HG02970 (cell line): ENCODE results near the gene DPYD.

Experiments
- ATAC-seq: cut with Tn5 transposase; IDR thresholded peaks from one replicate; pipeline ENCODE4 v1.9.1; 2021; ENCODE audit warnings: mild to moderate bottlenecking, moderate library complexity, moderate number of reproducible peaks; ENCODE audit not compliant: unreplicated experiment, low FRiP score

Gene DPYD

DNA sequence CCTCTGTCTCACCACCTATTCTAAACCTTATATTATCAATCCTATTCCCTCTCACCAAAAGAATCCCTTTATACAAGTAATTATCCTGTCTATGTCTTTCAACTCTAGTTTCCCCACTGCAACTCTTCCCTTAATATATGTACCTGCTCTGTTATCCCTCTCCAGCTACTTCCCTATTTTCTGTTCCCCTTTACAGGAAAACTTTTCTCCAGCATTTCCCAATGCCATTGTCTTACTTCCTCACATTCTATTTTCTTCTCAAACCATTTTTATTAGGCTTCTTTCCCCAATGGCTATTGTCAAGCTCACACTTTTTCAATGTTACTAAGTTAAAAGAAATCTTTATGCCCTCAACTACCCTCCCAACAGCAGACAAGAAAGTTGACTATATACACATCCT is 11.6 kb downstream of the DPYD start:
- ATAC-seq, result no peak

GRCh38 chr1:97907886-97908285 is 12.9 kb downstream of the DPYD start:
- no peak for ATAC-seq

GRCh38 chr1:97906567-97907241 is 14.1 kb downstream of the DPYD start:
- no peak for ATAC-seq

GRCh38 chr1:97905141-97905940 is 15.5 kb downstream of the DPYD start:
- ATAC-seq, result no peak

DNA sequence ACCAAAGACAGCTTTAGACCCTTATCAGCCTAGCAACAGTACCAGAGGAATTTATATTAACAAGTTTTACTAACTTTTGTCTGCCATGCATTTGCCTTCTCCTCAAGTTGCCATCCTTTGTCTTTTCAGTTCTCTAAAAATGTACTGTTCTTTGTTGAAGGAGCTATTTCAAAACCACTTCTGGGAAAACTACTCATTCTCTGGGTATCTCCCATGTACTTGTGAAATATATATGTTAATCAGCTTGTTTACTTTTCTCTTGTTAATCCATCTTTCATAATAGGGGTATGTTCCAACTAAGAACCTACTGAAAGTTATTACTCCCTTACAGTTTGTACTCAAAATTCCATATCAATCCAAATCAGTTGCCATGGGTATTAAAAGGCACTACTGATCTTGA is 16.3 kb downstream of the DPYD start:
- ATAC-seq, result no peak

DNA sequence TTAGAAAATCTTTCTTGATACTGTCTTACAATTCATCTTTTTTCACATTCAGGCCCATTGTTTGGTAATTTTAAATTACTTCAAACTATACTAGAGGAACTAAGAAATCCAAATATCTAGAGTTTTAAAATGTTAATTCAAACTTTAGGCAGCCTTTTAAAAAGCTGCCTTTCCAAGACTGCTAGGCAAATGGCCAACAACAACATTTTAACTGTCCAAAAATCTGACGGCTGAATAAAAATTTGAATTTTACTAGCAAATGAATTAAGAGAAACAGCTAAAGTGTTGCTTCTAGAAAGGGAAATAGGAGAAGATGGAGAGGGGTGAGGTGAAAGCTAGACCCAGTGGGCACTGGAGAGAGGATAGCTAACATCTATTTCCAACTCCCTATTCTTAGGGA is 17.2 kb downstream of the DPYD start:
- ATAC-seq, result no peak

DNA sequence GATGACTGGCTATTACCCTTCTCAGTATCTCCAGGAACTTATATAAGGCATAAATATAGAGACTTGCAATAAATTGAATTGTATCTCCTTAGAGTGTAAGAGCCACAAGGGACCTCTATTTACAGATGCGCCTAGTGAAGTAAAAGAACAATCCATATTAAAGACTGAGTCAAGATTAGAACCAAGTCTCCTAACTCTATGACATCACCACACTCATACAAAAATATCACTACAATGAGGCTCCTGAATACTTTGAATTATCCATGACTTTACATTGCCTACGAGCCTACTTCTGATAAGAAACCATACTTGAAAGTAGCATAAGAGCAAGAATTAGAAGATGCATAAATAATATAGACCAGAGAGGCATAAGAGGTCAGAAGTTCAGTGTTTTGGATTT is 18.8 kb downstream of the DPYD start:
- no peak for ATAC-seq

DNA sequence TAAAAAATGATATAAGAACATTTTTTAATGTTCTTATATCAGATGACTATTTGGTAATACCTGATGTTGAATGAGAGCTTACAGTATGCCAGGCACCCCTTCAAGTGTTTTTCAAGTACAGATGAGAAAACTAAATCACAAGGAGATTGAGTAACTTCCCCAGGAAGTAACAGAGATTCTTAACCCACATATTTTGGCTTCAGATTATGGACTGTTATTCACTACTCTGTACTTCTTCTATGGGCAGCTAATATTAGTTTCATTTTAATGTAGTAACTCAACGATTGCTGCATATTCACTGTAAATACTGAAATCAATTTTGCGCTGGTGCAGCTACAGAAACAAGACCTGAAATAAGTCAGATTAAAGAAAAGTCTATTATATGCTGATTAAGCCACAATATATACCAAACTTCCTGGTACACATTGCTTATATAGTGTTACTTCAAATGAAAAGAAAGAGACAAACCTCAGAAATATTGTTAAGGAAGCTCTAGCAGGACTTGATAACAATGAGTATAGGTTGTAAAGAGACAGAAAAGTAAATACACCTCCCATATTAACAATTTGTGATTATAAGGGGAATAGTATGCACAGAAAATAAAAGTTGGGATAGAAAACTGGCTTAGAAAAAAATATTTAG is 19.7 kb downstream of the DPYD start:
- no peak for ATAC-seq

GRCh38 chr1:97898948-97899347 is 21.9 kb downstream of the DPYD start:
- ATAC-seq, result no peak

DNA sequence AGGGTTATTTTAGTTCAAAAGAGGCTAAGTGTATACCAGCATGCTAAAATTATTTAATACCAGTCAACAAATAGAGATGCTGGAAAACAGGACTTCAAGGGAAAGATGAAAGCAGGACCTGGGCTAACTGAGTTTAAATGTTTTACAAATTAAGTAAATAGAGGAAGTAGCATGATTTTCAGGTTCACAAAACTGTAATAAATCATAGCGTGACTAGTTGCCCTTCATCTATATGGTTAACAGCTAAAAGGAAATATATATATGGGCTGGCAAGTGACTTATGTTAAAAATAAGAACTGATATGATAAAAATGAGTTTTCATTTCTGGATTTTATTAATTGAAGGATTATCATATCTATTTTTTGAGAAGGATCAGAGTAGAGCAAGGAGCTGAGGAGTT is 25.6 kb downstream of the DPYD start:
- no peak for ATAC-seq

DNA sequence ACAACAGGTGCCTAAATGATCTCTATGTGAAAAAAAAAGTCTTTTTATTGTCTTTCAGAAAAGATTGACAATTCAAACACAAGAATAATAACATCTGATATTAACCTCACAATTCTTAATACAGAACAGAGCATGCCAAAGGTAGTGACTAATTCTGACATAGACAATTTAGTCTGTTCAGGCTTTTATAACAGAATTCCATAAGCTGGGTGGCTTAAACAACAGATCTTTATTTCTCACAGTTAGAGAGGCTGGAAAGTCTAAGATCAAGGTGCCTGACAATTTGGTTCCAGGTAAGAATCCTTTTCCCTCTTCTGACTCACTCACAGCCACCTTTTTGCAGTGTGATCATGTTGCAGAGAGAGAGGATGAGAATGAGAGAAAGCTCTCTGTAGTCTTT is 27.0 kb downstream of the DPYD start:
- ATAC-seq, result no peak

- ATAC-seq, result no peak
These were observed 34.6 kb downstream of the DPYD start for GRCh38 chr1:97886199-97886598.

GRCh38 chr1:97883823-97884222 is 37.0 kb downstream of the DPYD start:
- no peak for ATAC-seq

GRCh38 chr1:97877307-97877706 is 43.5 kb downstream of the DPYD start:
- no peak for ATAC-seq

DNA sequence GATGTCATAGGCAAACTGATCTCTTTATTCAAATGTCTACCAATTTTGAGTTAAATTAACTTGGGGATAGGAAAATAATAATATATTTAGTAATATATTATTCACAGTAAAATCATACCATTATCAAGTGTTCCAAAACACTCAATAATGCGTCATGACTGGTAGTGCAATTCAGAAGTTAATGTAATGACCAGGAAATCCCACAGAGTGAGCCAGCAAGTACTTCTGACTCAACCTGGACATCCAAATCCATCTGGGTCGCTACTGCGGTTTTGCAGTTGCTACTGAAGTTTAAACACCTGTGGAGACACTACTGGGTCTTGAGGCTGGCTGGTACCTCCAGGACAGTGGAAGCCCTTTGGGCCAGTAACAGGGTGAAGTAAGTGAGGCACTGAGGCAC is 44.8 kb downstream of the DPYD start:
- ATAC-seq, result no peak

GRCh38 chr1:97870589-97870988 is 50.2 kb downstream of the DPYD start:
- ATAC-seq, result no peak

DNA sequence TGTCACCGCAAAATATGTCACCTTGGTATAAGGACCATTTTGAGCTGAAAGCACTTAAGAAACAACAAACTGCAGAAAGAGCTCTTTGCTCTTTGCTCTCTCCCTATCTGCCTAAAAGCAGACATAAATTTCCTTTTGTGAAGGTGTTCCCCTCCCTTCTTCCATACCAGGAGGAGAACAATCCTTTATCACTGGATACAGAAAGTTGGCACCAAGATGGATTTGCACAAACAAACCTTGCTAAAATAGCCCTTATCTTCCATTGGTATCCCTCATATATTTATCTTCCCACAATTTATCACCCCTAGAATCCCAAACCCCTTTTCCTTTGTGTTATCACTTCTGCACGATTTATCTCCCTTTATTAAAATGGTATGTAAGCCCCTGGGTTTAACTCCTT is 51.4 kb downstream of the DPYD start:
- no peak for ATAC-seq

DNA sequence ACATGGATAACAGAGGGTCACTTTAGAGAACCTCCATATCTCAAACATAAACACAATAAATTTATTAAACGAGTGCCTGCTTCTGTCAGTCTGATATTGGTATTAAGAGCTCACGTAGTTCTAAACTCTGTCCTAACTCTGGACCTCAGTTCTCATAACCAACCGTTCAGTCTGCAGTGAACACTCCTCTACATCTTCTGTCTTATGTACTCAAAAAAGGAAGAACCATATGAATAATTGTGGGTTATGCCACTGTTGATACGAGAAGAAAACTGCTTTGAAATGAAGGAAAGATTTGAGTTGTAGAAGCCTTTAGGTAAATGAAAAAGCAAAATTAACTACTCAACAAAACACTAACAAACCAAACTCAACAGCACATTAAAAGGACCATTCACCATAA is 53.7 kb downstream of the DPYD start:
- ATAC-seq, result no peak

DNA sequence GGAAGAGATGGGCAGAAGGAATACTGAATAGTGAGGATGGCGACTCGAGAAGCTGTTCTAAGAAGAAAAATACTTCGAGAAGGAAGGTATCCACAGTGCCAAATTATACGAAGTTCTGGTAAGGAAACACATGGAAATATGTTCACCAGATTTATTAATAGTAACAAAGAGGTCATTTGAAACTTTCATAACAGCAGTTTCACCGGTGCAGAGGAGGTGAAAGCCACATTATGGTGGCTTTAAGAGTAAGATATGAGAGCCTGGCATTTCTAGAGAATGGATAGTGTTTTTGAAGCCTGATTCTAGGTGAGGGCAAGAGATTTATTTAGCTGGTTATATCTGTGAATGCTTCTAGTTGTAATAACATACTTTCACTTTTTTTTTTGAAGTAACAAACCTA is 56.2 kb downstream of the DPYD start:
- ATAC-seq, result no peak

DNA sequence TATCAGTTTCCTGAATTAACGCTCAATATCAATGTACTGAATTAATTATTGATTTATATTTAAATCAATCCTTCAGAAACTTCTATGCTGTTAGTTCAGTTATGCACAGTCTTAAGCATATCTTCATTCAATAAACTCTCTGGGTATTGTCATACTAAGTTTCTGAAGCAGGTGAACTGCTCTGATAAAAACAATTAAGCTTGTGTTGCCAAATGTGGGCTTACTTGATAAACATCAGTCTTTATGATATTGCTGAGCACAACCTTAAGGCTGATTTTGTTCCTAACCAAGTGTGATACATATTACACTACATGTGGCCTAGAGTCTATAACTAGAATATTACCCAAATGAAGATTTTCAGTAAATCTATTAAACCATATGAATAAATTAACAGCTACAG is 67.6 kb downstream of the DPYD start:
- no peak for ATAC-seq
